GM19468 (cell line): ENCODE data around the gene CWC22.
"Not testable (repeated sequence)": the region's sequence is repeated elsewhere in the genome, so short reads cannot be mapped to it uniquely, and the experiment has no call there.

Source experiments
- ATAC-seq: cut with Tn5 transposase; IDR thresholded peaks from one replicate; pipeline ENCODE4 v1.9.1; 2021; ENCODE audit warnings: mild to moderate bottlenecking, moderate library complexity, moderate number of reproducible peaks; ENCODE audit not compliant: unreplicated experiment; ENCODE audit errors: extremely low read depth

CWC22 gene

DNA sequence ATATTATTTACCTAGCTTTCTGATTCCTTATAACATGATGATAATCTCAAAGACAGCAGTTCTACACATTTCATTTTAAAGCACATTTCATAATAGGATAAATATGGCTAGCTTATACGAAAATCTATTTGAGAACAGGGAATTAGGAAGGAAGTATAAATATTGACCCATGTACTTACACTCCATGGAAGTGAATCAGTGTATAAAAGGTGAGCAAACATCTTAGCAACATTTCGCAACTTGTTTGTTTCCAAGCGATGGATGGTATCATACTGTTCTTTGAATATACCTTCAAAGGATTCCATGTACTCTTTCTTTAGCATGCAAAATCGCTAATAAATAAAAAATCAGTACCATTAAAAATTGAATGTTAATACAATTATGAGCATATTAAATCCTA lies 53.1 kb downstream of the CWC22 start:
- ATAC-seq = no peak

DNA sequence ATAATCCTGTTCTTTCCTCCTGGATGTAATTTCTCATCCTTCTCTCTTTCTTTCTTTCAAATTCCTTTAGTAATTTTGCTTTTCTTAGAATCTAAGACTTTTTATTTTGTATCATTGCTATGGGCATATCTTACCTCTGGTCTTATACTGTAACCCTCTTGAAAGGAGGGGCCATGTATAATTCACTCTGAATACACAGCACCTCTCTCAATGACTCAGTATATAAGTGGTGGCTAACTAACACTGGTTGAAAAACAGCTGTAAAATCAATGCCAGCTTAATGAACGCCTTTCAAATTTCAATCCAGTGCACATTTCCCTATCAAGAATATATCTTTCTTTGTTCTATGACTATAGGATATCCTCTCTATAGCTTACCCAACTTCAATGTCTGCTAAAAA lies 53.7 kb downstream of the CWC22 start:
- no peak for ATAC-seq

DNA sequence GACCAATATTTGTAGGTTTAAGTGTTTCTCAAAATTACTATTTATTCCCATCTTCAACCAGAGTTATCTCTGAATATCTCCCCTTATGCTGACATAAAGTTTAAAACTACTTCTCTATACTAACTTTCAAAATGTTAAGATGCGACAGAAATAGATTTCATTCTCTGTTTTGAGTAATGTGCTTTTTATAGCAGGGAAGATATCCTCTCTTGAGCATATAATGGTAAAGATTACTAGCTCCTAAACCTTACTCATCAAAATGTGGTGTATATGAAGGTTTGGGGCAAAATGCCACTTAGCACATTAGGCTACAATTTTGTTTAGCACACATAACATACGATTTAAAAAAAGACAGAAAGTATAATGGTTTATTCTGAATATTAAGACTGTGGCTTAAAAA lies 54.4 kb downstream of the CWC22 start:
- no peak for ATAC-seq

DNA sequence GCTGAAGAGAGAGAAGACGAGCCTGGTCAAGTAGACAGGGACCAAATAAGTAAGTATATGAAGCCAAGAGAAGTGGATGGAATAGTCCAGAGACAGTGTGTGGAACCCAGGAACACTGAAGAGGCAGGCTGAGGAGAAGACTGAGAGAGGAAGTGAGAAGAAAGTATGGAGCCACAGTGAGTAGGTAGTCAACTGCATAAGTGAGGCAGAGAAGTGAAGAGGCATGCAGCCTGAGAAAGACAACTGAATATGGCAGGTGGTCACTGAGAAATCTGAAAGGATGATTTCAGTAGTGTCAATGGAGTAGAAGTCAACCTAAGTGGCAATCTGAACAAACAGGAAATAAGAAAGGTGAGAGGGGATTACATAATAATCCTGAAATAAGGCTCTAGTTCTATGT lies 55.4 kb downstream of the CWC22 start:
- peak; percentile 43 for ATAC-seq

DNA sequence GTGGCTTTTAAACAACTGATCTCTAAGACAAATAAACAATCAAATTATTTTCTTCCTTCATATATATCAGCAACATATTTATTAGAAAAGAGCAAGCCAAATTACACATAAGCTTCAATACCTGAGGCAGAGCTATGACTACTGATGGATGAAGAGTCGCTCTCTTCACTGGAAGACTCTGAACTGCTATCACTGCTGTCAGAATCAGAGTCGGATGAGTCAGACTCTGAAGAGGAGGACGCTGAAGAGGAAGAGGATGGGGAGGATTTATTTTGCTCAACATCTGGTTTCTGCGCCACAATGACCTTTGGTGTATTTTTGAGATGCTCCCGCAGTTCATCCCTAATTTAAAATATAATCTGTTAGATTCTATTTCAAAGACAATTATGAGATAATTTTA lies 56.7 kb downstream of the CWC22 start:
- ATAC-seq = no peak

DNA sequence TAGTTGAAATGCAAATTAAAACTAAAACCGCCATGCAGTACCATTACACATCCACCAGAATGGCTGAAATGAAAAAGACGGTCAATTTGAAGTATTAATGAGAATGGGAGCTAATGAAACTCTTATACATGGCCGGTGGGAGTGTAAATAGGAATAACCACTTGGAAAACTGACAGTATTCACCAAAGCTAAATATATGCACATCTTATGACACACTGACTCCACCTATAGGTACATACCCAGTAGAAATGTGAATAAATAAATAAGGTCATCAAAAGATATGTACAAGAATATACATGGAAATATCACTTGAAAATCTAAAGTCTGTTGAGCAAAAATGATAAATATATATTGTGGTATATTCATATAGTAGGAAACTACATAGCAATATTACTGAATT lies 57.7 kb downstream of the CWC22 start:
- ATAC-seq = no peak

DNA sequence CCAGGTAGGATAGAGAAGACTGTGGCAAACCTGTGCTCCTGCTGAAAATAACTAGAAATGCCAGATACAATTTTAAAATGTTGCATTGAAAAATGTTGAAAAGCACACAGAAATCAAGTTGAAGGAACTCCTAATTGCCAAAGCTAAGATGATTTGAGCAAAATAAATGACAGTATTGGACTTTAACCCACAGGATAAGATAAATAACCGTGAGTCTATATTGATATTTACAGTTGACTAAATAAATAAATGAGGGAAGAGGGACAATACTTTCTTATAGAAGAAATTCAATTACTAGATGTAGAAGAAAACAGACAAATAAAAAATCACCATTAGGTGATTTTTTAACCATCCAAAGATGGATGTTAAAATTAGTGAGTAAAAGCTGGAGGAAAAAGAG lies 59.0 kb downstream of the CWC22 start:
- ATAC-seq = no peak

DNA sequence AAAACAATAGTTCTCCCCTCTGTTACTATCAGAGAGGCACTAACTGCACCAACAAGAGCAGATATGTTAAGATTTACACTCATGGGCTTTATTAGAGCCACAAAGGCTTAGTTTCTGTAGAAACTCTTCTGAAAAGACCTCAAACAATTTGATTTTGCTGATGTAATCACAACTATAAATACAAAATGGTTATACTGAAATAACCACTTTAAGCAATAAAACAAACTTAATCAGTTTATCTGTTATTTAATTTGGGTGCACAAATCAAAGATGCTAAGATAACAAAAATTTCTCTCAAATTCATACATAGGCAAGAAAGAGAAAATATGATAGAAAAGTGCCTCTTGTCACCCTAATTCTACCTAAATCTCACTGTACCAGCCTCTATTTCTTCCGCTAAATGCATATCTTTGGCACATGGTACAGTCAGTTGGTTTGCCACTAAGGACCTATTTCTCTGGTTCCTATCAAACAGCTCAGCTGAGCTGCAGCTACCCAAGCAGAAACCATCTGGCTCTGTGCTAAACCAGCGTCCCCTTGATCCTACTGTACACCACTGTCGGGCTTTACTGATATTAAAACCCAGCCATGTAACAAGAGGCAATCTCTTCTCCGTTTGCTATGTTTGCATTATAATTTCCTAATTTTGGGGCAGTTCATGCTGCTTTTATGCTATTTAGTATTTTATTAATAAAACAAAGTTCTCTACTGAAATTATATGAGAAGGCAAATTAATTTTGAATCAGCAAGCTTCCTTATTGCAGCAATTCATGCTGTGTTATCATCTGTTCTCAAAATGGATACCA lies 60.1 kb downstream of the CWC22 start:
- no peak for ATAC-seq

DNA sequence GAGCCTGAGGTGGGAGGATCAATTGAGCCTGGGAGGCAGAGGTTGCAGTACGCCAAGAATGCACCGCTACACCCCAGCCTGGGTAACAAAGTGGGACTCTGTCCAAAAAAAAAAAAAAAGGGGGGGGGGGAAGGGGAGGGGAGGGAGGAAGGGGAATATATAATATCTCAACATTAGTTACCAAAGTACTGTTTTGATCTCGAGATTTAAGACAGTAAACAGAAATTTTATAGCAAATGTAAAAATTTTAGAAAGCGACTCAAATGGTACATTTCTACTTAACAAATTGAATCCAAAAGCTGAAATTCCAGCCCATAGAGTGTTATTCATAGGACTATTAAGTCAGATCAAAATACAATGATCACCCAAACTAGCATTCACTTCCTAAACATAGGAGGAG lies 60.8 kb downstream of the CWC22 start:
- ATAC-seq = no peak

DNA sequence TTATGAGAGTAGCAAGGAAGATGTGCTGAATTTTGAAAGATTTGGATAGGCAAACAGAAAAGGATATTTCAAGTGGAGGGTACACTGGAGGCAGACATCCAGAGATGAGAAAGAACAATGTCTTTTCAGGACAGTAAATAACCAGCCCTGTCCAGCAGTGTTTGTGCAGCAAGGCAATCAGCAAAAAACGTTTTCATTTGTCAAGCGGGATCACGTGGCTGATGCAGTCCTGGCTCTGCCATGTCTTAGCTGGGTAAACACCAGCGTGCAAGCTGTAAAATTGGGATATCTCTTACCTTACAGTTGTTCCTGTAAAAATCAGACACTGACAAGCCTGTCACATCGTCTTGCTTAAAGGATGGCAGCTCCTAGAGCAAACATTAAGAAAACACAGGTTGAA lies 67.8 kb downstream of the CWC22 start:
- no peak for ATAC-seq

DNA sequence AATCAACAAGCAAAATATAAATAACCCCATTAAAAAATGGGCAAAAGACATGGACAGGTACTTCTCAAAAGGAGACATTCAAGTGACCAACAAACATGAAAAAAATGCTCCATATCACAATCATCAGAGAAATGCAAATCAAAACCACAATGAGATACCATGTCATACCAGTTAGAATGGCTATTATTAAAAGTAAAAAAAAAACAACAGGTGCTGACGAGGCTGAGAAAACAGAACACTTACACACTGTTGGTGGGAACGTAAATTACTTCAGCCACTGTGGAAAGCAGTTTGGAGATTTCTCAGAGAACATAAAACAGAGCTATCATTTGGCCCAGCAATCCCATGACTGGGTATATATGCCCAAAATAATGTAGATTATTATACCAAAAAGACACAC lies 69.1 kb downstream of the CWC22 start:
- no peak for ATAC-seq

DNA sequence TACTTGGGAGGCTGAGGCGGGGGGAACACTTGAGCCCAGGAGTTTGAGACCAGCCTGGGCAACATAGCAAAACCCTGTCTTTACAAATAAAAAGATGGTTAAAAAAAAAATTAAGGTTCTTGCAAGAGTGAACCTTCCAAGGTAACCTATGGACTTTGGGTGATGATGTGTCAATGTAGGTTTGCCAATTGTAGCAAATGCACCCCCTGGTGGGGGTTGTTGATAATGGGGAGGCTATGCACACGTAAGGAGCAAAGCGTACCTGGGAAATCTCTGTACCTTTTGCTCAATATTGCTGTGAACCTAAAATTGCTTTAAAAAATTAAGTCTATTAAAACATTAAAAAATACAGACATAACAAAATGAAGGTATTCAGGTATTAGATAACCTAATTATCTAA lies 70.4 kb downstream of the CWC22 start:
- no peak for ATAC-seq

DNA sequence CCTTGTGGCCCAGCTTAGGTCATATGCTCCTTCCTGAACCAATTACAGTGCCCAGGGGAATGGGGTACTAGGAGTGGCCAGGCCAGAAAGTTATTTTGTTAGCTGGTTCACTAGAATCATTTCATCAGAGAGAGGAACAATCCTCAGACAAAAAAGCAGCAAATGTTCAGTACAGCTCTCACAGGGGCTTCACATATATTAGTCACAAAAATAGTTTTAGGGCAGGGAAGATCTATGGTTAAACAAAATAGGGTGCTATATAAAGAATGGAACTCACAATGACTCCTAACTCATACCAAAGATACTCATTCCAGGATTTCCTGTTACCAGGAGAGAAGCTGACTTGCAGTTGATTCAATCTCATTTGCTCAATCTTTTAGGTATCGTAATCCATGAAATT lies 71.0 kb downstream of the CWC22 start:
- no peak for ATAC-seq

DNA sequence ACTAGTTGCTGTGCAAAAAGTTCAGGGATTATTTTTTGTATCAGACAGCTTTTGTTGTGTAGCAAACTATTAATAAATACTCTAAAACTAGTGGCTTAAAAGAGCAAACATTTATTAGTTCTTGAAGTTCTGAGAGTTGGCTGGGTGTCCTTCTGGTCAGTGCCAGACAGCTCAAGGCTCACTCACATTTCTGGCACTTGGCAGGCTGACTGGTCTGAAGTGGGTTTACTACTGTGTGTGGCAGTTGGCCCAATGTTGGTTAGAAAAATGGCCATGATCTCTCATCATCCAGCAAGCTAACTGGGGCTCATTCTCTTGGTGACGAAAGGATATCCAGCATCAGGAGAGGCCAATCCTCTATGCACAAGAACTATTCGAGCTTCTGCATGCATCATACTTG lies 74.3 kb downstream of the CWC22 start:
- no peak for ATAC-seq

DNA sequence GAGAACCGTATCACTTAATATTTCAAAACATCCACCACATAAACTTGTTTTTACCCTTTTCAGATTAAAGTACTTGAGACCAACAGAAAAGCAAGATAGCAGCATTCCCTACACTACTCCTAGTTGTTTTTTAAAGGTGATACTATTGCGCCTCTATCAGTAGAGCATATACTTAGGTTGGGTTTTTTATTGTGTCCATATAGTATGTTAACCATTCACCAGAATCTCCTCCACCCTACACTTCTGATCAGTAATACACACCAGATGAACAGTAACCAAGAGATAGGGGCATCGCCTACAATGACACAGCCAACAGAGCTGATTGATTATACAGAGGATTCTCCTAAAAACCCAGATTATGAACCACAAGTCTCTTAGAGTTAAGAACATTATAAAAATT lies 75.6 kb downstream of the CWC22 start:
- ATAC-seq = no peak

DNA sequence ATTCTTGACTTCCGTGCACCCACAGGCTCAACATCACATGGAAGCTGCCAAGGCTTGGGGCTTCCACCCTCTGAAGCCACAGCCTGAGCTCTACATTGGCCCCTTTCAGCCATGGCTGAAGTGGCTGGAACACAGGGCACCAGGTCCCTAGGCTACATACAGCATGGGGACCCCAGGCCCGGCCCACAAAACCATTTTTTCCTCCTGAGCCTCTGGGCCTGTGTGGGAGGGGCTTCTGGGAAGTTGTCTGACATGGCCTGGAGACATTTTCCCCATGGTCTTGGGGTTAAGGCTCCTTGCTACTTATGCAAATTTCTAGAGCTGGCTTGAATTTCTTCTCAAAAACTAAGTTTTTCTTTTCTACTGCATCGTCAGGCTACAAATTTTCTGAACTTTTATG lies 77.1 kb downstream of the CWC22 start:
- ATAC-seq = not testable (repeated sequence)

DNA sequence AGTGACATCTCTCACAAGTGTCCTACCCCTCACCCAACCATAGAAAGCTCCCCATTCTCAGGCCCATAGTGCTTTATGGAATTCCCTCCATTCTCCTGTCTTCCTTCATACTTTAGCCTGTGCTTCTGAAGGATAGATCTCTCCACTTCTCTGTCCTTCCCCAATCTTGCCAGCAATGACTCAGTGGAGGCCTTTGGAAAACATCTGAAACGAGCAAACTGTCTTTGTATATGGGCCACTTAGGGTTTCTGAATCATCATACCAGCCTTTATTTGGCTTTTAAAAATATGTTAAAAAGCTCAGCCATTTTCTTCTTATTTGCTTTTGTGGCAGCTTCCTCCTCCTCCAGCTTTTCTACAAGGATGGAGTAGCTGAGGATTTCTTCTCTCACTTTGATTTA lies 80.1 kb downstream of the CWC22 start:
- no peak for ATAC-seq

DNA sequence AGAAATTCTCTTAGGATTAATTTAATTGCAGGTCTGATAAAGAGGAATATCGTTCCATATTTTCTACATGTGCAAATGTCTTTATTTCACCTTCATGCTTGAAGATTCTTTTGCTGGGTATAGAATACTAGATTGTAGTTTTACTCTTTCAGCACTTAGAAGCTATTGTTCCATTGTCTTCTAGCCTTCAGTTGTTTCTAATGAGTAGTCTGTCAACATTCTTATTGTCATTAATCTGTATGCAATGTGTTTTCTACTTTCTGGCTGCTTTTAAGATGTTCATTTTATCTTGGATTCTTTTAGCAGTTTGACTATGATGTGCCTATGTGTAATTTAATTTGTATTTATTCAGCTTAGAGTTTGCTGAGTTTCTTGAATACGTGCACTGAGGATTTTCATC lies 81.4 kb downstream of the CWC22 start:
- ATAC-seq = no peak

DNA sequence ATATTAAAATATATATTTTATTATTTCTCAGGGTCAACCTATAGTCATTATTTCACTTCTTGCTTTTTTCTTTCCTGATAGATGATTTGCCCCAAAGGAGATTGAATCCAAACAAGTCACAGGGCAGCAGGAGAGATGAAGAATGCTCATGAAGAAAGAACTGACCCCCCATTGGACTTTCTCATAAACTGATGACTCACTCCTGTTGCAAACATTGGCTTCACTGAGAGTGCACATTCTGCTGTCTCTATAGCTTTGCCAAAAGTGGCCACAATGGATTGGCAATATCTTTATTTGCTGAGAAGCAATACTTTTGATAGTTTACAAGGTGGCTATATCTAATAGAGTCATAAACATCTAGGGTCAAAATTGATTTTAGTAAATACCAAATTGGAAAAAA lies 89.8 kb downstream of the CWC22 start:
- ATAC-seq = no peak

DNA sequence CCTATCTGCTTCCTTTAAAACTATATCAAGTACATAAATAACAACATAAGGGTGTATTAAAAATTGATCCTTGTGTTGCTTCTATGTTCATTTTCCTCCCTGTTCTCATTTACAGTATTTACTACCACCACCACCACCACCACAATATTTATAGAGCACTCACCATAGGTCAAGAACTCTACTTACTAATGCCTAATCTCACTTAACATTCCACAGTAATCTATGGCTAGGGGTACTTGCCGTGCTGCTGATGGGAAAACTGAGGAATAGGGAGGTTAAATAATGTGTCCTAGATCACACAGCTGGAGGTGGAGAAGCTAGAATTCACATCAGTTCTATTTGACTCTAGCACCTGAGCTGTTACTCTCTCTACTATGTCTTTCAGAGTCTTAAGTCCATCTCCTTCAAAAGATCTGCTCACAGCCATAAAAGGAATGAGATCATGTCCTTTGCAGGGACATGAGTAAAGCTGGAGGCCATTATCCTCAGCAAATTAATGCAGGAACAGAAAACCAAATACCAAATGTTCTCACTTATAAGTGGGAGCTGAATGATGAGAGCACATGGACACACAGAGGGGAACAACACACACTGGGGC lies 91.6 kb downstream of the CWC22 start:
- ATAC-seq = no peak

DNA sequence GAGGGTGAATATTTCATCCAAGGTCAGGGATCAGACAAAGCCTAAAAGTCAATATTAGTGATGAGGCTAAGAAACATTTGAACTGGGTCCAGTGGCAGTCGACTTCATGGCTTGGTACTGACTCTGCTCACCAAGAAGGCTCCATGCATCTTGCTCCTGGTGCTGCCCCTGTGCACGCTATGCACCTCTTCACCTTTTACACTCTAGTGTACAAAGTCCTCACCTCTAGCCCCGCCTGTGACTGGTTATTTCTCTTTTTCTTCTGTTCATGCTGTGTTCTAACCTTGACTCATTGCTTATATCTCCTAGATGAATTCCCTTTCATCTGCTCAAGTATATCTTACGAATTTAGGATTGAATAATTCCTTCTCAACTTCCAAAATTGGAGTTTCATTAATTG lies 93.3 kb downstream of the CWC22 start:
- ATAC-seq = no peak

DNA sequence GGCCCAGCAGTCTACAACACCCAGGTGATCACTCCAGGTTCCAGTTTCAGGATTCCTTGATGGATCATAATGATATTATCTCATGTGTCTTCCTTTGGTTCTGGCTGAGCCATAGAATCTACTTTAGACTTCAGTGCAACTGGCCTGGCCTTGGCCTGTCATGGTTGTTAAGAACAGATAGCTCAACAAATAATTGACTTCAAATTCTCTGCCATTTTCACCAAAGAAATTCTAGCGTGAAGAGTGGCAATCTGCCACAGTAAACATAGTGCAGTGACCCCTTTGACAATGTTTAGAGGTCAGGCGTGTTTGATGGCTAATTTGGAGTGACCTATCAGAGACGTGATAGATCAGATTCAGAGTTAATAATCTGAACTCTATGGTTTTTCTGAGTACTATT lies 95.5 kb downstream of the CWC22 start:
- no peak for ATAC-seq
